IMR-90 (cell line): ENCODE measurements around the gene RXFP1.

Experiments
- BHLHE40 ChIP-seq: fragments of 150-350 bp; IDR thresholded peaks from 2 replicates; pipeline ENCODE4 v1.6.1; 2016; ENCODE audit warnings: mild to moderate bottlenecking, low read depth, low read length
- CEBPB ChIP-seq: IDR thresholded peaks from 2 replicates; pipeline ENCODE4 v1.6.1; 2012; ENCODE audit warnings: low read depth, low read length, improper control_type of control experiment
- CHD1 ChIP-seq: IDR thresholded peaks from 2 replicates; pipeline ENCODE4 v1.6.1; 2012; ENCODE audit warnings: low read depth, low read length, improper control_type of control experiment
- FOS ChIP-seq: fragments of 150-350 bp; IDR thresholded peaks from 2 replicates; pipeline ENCODE4 v1.6.1; 2016; ENCODE audit warnings: low read depth, low read length
- MAFK ChIP-seq: IDR thresholded peaks from 2 replicates; pipeline ENCODE4 v1.6.1; 2012; ENCODE audit warnings: low read depth, low read length, improper control_type of control experiment
- MXI1 ChIP-seq: IDR thresholded peaks from 2 replicates; pipeline ENCODE4 v1.6.1; 2012; ENCODE audit warnings: low read depth, mild to moderate bottlenecking, low read length, moderate library complexity, borderline replicate concordance
- NFE2L2 ChIP-seq: fragments of 150-350 bp; IDR thresholded peaks from 2 replicates; pipeline ENCODE4 v1.6.1; 2016; ENCODE audit warnings: low read depth, mild to moderate bottlenecking, low read length
- POLR2A ChIP-seq: IDR thresholded peaks from 2 replicates; pipeline ENCODE4 v1.6.1; 2012; ENCODE audit warnings: mild to moderate bottlenecking, low read depth, low read length
- RAD21 ChIP-seq: IDR thresholded peaks from 2 replicates; pipeline ENCODE4 v1.6.1; 2012; ENCODE audit warnings: low read length, improper control_type of control experiment
- RCOR1 ChIP-seq: IDR thresholded peaks from 2 replicates; pipeline ENCODE4 v1.6.1; 2012; ENCODE audit warnings: mild to moderate bottlenecking, low read length, improper control_type of control experiment; ENCODE audit not compliant: insufficient replicate concordance
- RFX5 ChIP-seq: IDR thresholded peaks from 2 replicates; pipeline ENCODE4 v1.8.0; 2012; ENCODE audit warnings: low read depth, mild to moderate bottlenecking, low read length, moderate library complexity
- SMC3 ChIP-seq: fragments of 150-350 bp; IDR thresholded peaks from 2 replicates; pipeline ENCODE4 v1.6.1; 2016; ENCODE audit warnings: low read depth, mild to moderate bottlenecking, antibody characterized with exemption, low read length, moderate library complexity
- TF ChIP-seq, protein P1 (sequence below): conservative IDR thresholded peaks from 2 replicates; pipeline ENCODE4 v1.5.1; 2012; ENCODE audit warnings: mild to moderate bottlenecking, low read depth, low read length, improper control_type of control experiment
- TF ChIP-seq, protein P2 (sequence below): fragments of 150-350 bp; IDR thresholded peaks from 2 replicates; pipeline ENCODE4 v1.6.1; 2017; ENCODE audit warnings: mild to moderate bottlenecking, antibody characterized with exemption, low read length, low read depth

DNA sequence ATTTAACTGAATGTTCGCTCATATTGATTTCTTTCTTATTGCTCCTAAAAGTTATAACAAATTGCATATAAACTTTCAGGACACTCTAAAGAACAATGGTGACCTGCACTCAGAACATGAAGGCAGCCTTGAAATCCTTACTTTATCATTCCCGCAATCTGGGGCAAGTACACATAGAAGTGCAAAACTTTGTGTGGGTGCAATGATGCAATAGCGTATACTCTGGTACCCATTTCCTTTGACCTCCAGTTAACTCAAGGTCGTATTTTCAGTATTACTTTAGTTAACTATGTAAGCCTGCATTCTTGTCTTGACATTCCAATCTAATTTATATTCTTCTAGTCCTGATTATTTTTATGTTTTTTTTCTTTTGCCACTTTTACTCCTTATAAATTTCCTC lies 85.3 kb downstream of the RXFP1 start:
- TF ChIP-seq, protein P1, sequence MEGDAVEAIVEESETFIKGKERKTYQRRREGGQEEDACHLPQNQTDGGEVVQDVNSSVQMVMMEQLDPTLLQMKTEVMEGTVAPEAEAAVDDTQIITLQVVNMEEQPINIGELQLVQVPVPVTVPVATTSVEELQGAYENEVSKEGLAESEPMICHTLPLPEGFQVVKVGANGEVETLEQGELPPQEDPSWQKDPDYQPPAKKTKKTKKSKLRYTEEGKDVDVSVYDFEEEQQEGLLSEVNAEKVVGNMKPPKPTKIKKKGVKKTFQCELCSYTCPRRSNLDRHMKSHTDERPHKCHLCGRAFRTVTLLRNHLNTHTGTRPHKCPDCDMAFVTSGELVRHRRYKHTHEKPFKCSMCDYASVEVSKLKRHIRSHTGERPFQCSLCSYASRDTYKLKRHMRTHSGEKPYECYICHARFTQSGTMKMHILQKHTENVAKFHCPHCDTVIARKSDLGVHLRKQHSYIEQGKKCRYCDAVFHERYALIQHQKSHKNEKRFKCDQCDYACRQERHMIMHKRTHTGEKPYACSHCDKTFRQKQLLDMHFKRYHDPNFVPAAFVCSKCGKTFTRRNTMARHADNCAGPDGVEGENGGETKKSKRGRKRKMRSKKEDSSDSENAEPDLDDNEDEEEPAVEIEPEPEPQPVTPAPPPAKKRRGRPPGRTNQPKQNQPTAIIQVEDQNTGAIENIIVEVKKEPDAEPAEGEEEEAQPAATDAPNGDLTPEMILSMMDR: no peak
- TF ChIP-seq POLR2A: no peak
- TF ChIP-seq RAD21: no peak
- peak; percentile 42 for TF ChIP-seq CEBPB
- TF ChIP-seq RFX5: no peak
- TF ChIP-seq MXI1: no peak
- TF ChIP-seq RCOR1: no peak
- TF ChIP-seq BHLHE40: no peak
- TF ChIP-seq, protein P2, sequence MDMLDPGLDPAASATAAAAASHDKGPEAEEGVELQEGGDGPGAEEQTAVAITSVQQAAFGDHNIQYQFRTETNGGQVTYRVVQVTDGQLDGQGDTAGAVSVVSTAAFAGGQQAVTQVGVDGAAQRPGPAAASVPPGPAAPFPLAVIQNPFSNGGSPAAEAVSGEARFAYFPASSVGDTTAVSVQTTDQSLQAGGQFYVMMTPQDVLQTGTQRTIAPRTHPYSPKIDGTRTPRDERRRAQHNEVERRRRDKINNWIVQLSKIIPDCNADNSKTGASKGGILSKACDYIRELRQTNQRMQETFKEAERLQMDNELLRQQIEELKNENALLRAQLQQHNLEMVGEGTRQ: no peak
- TF ChIP-seq FOS: no peak
- no peak for TF ChIP-seq MAFK
- TF ChIP-seq SMC3: no peak
- no peak for TF ChIP-seq CHD1
- TF ChIP-seq NFE2L2: no peak
